Heart left ventricle (tissue), 13 donors: ENCODE results near the gene GRIA2.

ENCODE experiments used
- POLR2A ChIP-seq, 2 donors: fragments of 450-650 bp; IDR thresholded peaks; one replicate each; pipeline ENCODE4 v1.6.1; 2017; ENCODE audit warnings: antibody characterized with exemption in 2 of 2, mild to moderate bottlenecking in 2 of 2, moderate library complexity in 2 of 2
- TF ChIP-seq, protein P1 (sequence below), 12 donors: fragments of 200-600 bp; sonication (generic) in 4 of 12; IDR thresholded peaks; one replicate each; pipeline versions ENCODE4 v1.5.0 to v1.8.0; 2018 to 2022; ENCODE audit warnings: antibody characterized with exemption in 12 of 12, mild to moderate bottlenecking in 5 of 12
- donor health status: ischemic (EF 13 %, LVEDD 7.1; RV severe dilation, severe dysfunction).
- donor health status: DM: no; HTN: yes; CAD: no.
- donor health status: DM: no; HTN: no; CAD: no.
- donor health status: ischemic (EF 25% LVEDD 6.9; RV normal size, moderate dysfunction).
- donor health status: ischemic (EF 25% LVEDD 5.7; RV mildly dilated, moderate dysfunction).
- donor health status: ischemic (EF 35%, LVEDD 5.7; RV mildly dilated, moderate dysfunction).
- donor health status: nonischemic (EF 11% LVEDD 7.7; RV severe dilation, severe dysfunction).
- donor health status: DM: yes; HTN: yes; CAD: no.
- donor health status: PGD.
- donor health status: ischemic (EF 29% LVEDD 5.4; RV normal size, mild dysfunction).
- donor health status: nonischemic (EF 23%, LVEDD 6.1; RV moderate dilation, normal function).

DNA sequence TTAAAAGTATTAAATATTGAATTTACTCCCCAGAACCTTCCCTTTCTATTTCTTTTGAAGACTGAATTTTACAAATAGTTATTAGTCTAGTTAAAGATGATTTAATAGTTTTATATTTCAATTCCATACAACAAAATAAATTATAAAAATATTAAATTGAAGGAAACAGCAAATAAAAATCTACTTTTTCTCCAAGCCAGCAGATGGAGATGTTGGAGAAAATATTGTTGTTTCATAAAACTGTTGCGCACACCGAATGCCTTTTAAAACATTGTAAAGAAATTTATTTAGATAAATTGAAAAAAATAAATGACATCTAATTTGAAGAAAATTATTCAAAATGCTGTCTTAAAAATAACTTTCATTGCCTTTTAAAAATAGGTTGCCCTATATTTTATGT lies 5.5 kb downstream of the GRIA2 start:
- TF ChIP-seq, protein P1, sequence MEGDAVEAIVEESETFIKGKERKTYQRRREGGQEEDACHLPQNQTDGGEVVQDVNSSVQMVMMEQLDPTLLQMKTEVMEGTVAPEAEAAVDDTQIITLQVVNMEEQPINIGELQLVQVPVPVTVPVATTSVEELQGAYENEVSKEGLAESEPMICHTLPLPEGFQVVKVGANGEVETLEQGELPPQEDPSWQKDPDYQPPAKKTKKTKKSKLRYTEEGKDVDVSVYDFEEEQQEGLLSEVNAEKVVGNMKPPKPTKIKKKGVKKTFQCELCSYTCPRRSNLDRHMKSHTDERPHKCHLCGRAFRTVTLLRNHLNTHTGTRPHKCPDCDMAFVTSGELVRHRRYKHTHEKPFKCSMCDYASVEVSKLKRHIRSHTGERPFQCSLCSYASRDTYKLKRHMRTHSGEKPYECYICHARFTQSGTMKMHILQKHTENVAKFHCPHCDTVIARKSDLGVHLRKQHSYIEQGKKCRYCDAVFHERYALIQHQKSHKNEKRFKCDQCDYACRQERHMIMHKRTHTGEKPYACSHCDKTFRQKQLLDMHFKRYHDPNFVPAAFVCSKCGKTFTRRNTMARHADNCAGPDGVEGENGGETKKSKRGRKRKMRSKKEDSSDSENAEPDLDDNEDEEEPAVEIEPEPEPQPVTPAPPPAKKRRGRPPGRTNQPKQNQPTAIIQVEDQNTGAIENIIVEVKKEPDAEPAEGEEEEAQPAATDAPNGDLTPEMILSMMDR (IDR thresholded peaks at IDR 0.05): no peak
- no peak for TF ChIP-seq POLR2A (IDR thresholded peaks at IDR 0.05)
